Hematopoietic multipotent progenitor cell treated with erythropoietin and hydrocortisone succinate and interleukin-3 and kit ligand, for 8 days (in vitro differentiated cells): ENCODE results near the gene RNF5.

Experiments
- DNase-seq: peaks from one replicate; pipeline ENCODE4 v3.0.0-alpha.2; 2015

RNF5 gene

DNA sequence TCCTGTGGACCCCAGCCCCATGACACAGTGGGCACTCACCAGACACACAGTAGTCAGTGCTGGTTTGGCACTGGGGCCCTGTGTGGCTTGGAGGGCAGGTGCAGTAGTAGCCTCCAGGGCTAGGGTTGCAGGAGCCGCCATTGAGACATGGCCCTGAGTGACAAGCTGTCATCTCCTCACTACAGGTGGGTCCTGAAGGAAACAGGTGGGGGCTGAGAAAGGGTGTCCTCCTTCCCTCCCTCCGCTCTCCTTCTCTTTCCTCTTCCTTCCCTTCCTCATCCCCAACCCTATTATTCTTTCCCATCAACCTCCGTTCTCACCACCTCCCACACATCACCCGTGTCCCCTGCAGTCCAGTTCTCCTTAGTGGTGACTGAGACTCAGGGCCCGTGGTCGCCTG, 35.4 kb downstream of the RNF5 start:
- DNase-seq = no peak

DNA sequence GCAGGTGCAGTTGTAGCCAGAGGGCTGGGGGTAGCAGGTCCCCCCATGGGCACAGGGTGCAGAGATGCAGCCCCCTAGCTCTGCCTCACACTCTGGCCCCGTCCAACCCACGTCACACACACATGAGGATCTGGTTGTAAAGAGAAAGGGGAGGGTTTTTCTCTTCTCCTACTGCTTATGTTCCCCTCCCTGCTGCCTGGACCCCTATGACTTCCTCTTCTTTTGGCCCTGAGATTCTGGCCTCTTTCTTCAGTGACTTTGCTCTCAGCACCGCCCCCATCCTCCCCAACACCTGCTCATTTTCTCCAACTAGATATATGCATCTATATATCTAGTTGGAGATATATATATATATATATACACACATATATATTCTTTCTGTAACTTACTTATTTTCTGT, 35.9 kb downstream of the RNF5 start:
- DNase-seq = no peak

DNA sequence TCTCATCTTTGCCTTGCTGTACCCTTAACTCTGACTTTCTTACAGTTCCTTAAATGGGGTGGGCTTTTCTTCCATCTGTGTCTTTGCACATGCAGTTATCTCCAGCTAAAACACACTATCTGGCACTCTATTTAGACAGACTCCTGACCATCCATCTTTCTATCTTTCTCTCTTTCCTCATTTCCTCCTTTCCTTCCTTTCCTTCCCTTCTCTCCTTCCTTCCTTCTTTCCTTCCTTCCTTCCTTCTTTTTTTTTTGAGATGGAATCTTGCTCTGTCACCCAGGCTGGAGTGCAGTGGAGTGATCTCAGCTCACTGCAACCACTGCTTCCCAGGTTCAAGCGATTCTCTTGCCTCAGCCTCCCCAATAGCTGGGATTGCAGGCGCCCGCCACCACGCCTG, 37.4 kb downstream of the RNF5 start:
- DNase-seq = no peak

GRCh38 chr6:32216285-32216684, 38.1 kb downstream of the RNF5 start:
- DNase-seq = peak; percentile 65

DNA sequence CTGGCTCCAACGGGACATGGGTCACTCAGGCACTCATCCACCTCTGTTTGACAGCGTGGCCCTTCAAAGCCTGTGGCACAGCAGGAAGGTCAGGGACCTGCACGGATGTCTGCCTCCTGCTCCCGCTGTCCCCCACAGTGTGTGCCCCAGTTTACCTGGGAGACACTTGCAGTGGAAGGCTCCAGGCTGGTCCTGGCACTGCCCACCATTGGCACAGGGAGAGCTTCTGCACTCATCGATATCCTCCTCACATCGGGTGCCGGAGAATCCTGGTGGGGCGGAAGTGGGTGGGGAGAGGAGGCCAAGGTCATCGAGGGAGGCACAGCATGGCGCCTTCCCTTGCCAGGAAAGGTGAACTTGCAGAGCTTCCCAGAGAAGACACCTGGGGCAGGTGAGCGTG, 38.8 kb downstream of the RNF5 start:
- DNase-seq = no peak

GRCh38 chr6:32218167-32218566, 40.0 kb downstream of the RNF5 start:
- DNase-seq = no peak

GRCh38 chr6:32220021-32220420, 41.8 kb downstream of the RNF5 start:
- DNase-seq = no peak

GRCh38 chr6:32222333-32223230, 44.4 kb downstream of the RNF5 start:
- no peak for DNase-seq

DNA sequence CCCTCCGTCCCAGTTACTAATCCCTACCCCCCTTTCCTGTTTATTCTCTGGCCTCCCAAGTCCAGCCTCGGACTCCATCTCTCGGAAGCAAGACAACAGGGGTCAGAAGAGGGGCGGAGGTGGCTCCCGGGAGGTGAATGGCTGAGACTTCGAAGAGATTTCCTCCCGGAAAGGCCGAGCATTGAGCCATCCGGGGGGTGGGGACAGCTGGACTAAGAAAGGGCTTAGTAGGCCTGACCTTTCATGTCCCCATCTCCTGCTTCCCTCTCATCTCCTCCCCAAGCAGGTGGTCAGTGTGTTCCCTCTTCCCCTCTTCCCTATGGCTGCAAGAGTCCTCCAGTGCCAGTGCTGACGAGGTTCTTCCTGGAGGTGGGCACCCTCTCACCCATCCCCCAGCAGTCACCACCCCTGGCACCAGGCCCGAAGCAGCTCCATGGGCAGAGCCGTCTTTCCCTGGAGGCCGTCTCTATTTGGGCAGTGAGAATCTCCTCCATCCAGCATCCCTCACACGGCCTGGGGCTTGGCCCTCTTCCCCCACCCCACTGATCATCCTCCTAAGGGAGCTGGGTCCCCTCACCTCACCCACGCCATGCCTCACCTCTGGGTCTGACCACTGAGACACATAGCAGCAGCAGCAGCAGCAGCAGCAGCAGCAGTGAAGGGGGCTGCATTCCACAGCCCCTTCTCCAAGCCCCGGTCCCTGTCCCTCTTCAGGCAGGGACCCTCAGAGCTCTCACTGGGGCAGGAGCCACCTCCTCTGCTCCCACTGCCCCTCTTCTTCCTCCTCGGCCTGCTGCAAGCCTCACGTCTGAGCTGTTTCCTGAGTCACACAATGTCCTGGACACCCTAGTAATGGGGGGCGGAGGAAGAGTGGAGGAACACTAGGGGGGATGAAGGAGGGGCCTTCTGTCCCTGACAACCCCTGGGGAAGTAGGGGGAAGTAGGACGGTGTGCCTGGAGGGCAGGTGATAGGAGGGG, 45.3 kb downstream of the RNF5 start, which contains the start of gene NOTCH4:
NOTCH4 (minus strand) TSS at position 810 of the 978 bp plus-strand sequence; CDS start at position 671, 139 bp downstream.
- DNase-seq = no peak

DNA sequence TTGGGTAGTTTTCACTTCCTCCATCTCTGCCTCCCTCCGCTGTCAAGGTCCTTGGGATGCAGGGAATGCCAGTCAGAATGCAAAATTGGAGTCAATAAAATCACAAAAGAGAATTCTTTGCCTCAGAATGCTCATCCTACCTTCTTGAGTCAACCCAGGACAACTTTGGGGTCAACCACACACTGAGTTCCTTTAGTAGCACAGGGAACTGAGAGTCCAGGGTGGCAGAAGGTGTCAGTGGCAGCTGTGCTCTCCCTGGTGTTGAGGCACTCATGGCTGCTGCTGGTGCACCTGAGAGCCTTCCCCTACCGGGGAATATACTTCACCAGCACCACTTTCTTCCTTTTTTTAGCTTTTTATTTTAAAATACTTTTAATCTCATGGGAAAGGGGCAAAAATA, 46.5 kb downstream of the RNF5 start:
- DNase-seq = no peak

GRCh38 chr6:32226434-32226833, 48.2 kb downstream of the RNF5 start:
- DNase-seq = no peak
